A549 treated with Hydrocortisone at 1 μM for 4 hours (cell line): ENCODE measurements around the gene RBMX. TPM values are rescaled to one million over a fixed set of nuclear protein-coding genes. Genes with fewer than 3 reads are reported as not detected.

Experiments used
- total RNA-seq: library from RNA; stranded (reverse); fragments of 200-300 nt; extraction: Qiagen RNA extraction; gene quantifications from 5 replicates; pipeline ENCODE4 v1.2.3, GENCODE V29; 2022

The RBMX gene
- 203 to 292 TPM (median 220 TPM) in 5 replicates for total RNA-seq

GRCh38 chrX:136880452-136881013, at the start of gene RBMX:
TSS of gene RBMX (minus strand) at chrX:136880725. CDS start at chrX:136879427, 1,298 bp downstream.

Other genes with a start within 250 kb of the RBMX start
- not detected in 5 replicates for gene CD40LG, start 232.6 kb downstream of the RBMX start, total RNA-seq
- gene ARHGEF6, start 99.8 kb downstream of the RBMX start, total RNA-seq: 0.11 to 0.25 TPM (median 0.18 TPM) in 5 replicates
- gene GPR101, start 153.3 kb upstream of the RBMX start, total RNA-seq: not detected in 5 replicates